ENCODE data around the gene TLNRD1. TPM values are rescaled to one million over a fixed set of nuclear protein-coding genes. Genes with fewer than 3 reads are reported as not detected.

TLNRD1 gene
- total RNA-seq, 4 donors from 2014 or later, result 17.0 to 31.9 (median 25.9) TPM

GRCh38 chr15:80989081-80989517, 11.6 kb upstream of the TLNRD1 start:
- WGBS, 2 donors (ENCODE audit: low coverage in 1 of 2), result 1% methylated on average over 7 of the region's 7 CpGs
- ATAC-seq, result no peak
- Histone ChIP-seq H3K9me3 (no peaks in the 10 kb centered on the region), H3K36me3 (no peaks in the 10 kb centered on the region), H3K4me3 (peak overlapping the region; percentile 80 to 86), H3K27me3 (no peaks in the 10 kb centered on the region), H3K4me1 (peaks cover 5 to 70% (median 18%) of the 10 kb centered on the region in 3 donors), H3K27ac (peak overlapping the region; percentile 85 to 95 (median 89))
- TF ChIP-seq EP300 (IDR thresholded peaks at IDR 0.05), result no peak
- no peak for TF ChIP-seq CTCF (IDR thresholded peaks at IDR 0.05)
- no peak for TF ChIP-seq POLR2AphosphoS5 (IDR thresholded peaks at IDR 0.05)
- no peak for TF ChIP-seq POLR2A (IDR thresholded peaks at IDR 0.05)

GRCh38 chr15:80989518-80990478, 10.9 kb upstream of the TLNRD1 start, which contains the start of gene MESD:
Gene MESD (minus strand): TSS chr15:80989819. CDS start chr15:80989791, 28 bp downstream.
- Histone ChIP-seq H3K27me3 (no peaks in the 10 kb centered on the region), H3K36me3 (no peaks in the 10 kb centered on the region), H3K9me3 (no peaks in the 10 kb centered on the region), H3K4me3 (peak within 1 kb of the TSS; percentile 80 to 86), H3K4me1 (peaks cover 5 to 64% (median 18%) of the 10 kb centered on the region in 3 donors), H3K27ac (peak within 1 kb of the TSS; percentile 86 to 98 (median 94))
- peak; percentile 97 for ATAC-seq
- 1 to 3% methylated on average over 6 to 15 of the region's 63 CpGs for WGBS, 2 donors (ENCODE audit: low coverage in 1 of 2)
- TF ChIP-seq CTCF (IDR thresholded peaks at IDR 0.05), result peak in 2 of 4 experiments; percentile 9 to 14
- no peak for TF ChIP-seq EP300 (IDR thresholded peaks at IDR 0.05)
- peak; percentile 87 for TF ChIP-seq POLR2AphosphoS5 (IDR thresholded peaks at IDR 0.05)
- TF ChIP-seq POLR2A (IDR thresholded peaks at IDR 0.05), result peak; percentile 85 to 89

- Histone ChIP-seq H3K36me3 (no peaks in the 10 kb centered on the region), H3K4me3 (no peak overlapping the region), H3K9me3 (no peaks in the 10 kb centered on the region), H3K27me3 (no peaks in the 10 kb centered on the region), H3K27ac (peak overlapping the region; percentile 86 to 98 (median 94)), H3K4me1 (peaks cover 5 to 56% (median 18%) of the 10 kb centered on the region in 3 donors)
- WGBS, 2 donors (ENCODE audit: low coverage in 1 of 2), result 86 to 91% methylated on average over 1 of the region's 1 CpG
- no peak for ATAC-seq
- no peak for TF ChIP-seq POLR2A (IDR thresholded peaks at IDR 0.05)
- TF ChIP-seq POLR2AphosphoS5 (IDR thresholded peaks at IDR 0.05), result no peak
- TF ChIP-seq CTCF (IDR thresholded peaks at IDR 0.05), result no peak
- no peak for TF ChIP-seq EP300 (IDR thresholded peaks at IDR 0.05)
Measured at GRCh38 chr15:80990955-80991354, 9.8 kb upstream of the TLNRD1 start.

- Histone ChIP-seq H3K36me3 (no peaks in the 10 kb centered on the region), H3K27me3 (no peaks in the 10 kb centered on the region), H3K9me3 (no peaks in the 10 kb centered on the region), H3K27ac (peak overlapping the region; percentile 86 to 98 (median 94)), H3K4me3 (no peak overlapping the region), H3K4me1 (peaks cover 5 to 53% (median 18%) of the 10 kb centered on the region in 3 donors)
- peak; percentile 58 for ATAC-seq
- TF ChIP-seq POLR2A (IDR thresholded peaks at IDR 0.05) (no peak), CTCF (IDR thresholded peaks at IDR 0.05) (peak in 1 of 4 experiments; percentile 16)
- 52 to 67% methylated on average over 5 of the region's 5 CpGs for WGBS, 2 donors (ENCODE audit: low coverage in 1 of 2)
Measured at GRCh38 chr15:80991421-80991820, 9.3 kb upstream of the TLNRD1 start.

Measured in gastroesophageal sphincter (tissue), 4 donors.